GM19438 (cell line): Measurements from ENCODE around the gene CTLA4.

ENCODE experiments used
- ATAC-seq: cut with Tn5 transposase; IDR thresholded peaks from one replicate; pipeline ENCODE4 v1.9.1; 2021; ENCODE audit warnings: low read depth; ENCODE audit not compliant: unreplicated experiment

CTLA4 gene

DNA sequence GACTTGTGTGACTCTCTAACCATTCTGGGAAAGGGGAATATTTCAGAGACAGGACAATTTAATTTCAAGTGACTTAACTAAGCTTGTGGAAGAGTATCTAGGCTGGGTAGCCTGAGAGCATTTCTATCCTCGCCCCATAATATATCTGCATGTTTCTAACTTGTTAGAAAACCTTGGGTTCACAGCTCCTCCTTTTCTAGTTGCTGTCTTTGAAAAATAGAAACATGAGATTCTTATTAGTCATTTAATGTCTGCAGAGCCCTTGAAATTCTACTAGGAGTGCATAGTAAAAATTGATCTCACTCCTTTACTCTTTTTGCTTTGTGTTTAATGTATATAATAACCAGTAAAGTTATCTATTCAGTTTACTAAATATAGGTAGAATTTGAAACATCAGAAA is 22.4 kb downstream of the CTLA4 start:
- ATAC-seq, result no peak

DNA sequence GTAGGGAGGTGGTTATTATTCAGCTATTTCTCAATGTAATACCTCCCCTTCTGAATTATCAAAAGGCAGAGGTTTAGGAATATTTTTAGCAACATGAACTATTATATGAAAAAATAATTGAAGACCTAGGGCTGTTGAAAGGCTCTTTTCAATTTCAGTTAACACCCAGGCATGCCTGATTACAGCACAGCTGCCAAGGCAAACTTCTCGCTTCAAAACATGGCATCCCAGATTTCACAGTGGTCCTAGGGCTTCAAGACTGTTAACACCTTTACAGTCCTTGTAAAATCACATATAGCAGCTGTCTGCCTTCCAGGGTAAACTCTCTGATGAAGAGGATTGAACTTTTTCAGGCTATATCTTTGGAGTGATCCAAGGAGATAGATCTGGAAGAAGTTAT is 23.2 kb downstream of the CTLA4 start:
- no peak for ATAC-seq

DNA sequence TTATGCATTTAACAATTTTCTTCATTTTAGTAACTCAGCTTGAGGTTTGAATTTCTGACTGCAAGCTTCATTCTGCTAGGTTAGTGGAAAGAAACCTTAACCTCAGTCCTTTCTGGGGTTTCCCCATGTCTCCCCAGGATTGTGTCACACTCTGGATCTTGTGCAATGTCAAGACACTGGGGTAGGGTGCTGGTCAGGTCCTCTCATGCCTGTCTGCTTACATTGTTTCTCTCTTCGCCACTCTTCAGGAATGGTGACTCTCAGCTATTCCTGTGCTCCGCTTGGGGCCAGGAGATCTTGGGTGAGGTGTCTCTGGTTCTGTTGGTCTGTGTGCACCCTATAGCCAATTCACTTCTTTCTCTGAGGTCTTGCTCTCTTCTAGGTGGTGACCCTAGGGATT is 23.9 kb downstream of the CTLA4 start:
- ATAC-seq, result no peak

DNA sequence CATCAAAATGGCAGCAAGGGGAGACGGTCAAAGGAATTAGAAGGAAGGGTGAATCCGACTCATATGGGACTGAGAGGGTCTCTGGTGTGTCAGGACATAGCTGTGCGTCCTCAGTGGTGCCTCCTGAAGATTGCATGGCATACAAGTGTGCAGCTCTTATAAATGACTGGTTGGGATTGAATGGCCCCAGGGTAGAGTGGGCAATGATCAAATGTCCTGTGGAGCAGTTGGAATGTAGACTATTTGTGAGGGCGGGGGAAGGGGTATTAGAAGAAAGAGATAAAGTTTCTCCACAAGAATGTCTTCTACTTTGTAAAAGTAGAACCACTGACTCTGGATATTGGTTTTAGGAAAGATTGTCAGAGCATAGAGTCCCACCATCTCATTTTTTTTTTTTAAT is 24.6 kb downstream of the CTLA4 start:
- no peak for ATAC-seq

DNA sequence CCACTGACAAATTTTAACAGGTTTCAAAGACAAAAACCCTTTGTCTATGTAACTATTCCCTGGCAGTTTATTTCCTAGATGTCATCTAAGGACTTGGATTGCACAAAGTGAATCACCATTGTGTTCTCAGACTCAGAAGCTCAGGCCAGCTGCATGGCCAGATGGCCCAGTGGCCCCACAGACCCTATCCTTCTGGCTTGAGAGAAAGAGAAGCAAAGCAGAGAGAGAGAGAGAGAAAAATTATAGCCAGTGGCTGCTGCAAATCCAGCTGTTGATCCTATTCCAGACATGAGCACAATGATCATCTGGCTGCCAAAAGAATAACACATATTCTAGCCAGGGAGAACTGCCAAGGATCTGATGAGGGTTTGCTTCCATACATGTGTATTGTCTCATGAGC is 25.8 kb downstream of the CTLA4 start:
- ATAC-seq, result no peak

DNA sequence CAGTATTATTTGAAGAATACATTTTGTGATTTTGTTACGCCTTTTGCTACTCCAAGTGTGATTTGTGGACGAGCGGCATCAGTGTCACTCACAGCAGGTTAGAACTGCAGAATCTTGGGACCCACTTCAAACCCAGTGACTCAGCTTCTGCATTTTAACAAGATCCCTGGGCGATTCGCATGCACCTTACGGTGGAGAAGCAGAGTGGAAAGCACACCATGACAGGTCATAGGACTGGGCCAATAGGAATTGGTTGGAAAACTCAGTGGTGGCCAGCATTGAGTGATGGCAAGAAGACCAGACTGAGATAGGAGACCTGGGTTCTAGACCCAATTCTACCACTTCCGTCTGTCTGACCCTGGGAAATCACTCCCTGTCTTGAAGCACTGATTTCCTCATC is 26.3 kb downstream of the CTLA4 start:
- no peak for ATAC-seq

DNA sequence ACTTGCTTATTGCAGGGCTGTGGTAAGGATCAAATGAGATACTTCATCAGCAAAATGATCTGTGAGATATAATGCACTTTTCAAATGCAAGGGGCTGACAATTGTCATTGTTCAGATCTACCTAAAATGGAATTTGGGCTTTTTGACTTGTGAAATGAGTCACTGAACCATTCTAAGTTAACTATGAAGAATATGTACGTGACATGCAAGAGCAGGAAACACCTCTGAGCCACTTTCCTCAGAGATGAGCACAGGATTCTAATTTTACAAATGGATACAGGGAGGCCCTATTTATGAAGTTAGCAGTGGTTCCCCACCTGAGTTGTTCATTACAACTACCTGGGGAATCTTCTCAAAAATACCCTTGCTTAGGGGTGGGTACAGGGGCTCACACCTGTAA is 26.7 kb downstream of the CTLA4 start:
- ATAC-seq, result no peak

DNA sequence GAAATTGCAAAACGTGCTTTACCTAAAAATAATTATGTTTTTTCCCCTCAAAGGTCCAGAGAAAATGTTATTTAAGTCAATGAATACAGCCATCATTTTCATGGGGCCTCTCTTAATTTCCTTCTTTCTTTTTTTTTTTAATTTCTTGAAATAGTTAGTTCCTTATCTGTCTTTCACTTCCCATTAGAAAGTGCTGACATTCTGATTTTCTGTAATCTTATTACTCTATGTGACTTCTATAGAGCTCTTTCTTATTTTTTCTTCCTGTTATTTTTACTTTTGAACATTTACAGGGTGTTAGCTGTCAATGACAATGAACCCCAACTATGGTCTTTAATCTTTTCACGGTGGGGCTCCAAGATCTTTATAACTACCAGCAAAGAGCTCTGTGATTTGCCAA is 30.0 kb downstream of the CTLA4 start:
- ATAC-seq, result no peak

DNA sequence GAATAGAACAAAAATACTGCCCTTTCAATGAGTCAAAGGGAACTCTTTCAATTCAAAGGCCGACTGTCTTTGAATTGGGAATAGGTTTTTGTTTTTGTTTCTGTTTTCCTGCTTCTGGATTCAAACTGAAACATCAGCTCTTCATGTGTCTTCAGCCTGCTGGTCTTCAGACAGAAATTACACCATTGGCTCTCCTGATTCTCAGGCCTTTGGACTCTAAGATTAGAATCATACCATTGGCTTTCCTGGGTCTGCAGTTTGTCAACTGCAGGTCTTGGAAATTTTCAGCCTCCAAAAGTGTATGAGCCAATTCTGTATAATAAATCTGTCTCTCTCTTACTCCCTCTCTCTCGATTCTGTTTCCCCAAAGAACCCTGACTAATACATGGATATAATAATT is 31.1 kb downstream of the CTLA4 start:
- ATAC-seq, result no peak

DNA sequence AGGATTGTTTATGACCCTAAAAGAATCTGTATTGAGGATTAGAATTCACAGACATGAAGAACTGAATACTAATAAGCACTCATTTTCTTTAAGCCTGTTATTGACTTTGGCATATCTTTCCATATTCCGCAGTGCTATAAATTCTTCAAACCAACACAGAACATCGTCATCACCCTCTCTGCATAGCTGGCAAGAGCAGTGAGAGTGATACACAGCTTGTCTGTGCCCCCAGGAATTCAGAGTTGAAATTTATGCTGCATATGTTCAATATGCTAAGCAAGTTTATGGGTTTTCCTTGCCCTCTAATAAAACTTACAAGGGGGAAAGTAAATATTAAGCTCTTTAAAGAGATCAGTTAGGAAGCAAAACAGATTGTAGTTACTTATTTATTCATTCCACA is 32.7 kb downstream of the CTLA4 start:
- ATAC-seq, result no peak

DNA sequence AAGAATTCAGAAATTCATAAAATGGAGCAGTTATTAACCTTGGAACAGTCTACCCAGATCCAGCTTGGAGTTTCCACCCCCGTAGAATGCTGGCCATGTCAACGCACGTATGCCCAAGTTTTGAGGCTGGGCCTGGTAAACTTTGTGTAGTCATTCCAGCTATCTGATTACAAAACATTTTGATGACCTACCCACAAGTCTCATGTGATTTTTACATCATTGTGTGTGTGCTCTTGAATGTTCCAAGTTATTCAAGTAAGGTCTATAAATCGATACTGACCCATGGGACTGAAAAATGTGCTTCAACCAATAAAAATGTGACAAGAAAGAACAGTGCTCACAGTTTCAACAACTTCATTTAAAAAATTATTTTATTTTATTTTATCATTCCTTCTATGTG is 36.5 kb downstream of the CTLA4 start:
- ATAC-seq, result no peak

DNA sequence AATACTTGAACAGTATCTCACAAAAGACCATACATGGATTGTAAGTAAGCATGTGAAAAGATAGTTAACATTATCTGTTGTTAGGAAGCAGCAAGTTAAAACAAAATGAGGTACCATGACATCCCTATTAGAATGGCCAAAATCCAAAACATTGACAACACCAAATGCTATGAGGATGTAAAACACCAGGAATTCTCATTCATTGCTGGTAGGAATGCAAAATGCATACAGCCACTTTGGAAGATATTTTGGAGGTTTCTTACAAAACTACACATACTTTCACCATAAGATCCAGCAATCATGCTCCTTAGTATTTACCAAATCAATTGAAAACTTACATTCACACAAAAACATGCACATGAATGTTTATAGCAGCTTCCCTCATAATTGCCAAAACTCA is 38.1 kb downstream of the CTLA4 start:
- no peak for ATAC-seq

DNA sequence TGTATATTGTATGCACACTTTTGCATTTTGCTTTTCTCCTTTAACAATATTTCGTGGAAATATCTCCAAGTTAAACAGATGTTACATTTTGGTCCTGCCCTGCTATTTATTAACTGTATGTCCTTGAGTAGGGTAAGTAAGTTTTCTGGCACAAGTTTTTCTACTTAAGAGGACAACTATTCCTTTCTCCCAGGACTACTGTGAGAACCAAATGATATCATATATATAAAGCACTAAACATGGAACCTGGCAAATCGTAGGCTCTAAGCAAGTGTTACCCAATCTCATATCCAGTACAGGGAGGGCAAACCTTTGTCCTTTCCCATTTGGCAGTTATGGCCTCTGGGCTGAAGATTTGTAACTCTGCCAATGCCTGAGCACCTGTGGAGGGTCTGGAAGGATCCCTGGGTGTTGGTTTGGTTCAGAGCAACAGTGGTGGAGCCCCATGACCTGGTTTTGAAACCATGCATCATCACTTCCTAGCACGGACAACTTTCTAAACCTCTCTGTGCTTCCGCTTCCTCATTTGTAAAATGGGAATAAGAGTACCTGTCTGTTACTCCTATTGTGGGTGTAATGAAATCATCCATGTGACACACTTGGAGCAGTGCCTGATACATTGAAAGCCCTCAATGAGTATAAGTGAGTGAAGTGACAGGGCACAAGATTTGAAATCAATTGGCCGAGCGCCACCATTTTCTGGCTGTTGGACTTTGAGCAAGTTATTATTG is 40.7 kb downstream of the CTLA4 start:
- no peak for ATAC-seq

DNA sequence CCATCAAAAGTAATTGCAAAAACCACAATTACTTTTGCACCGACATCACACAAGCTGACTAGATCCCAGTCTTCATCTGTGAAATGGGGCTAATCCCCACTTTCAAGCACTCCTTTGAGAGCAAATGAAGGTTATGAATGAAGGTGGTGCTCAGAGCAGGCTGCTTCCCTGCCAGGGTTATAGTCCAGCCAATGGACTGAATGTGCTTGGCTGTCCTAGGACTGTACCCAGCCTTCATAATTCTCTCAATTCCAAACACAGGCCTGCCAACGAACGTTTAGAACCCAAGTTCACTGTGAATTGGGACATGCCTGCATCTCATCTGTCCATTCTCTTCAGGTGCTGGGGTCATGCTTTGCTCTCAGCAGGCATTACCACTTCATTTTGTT is 41.2 kb downstream of the CTLA4 start:
- ATAC-seq, result no peak

DNA sequence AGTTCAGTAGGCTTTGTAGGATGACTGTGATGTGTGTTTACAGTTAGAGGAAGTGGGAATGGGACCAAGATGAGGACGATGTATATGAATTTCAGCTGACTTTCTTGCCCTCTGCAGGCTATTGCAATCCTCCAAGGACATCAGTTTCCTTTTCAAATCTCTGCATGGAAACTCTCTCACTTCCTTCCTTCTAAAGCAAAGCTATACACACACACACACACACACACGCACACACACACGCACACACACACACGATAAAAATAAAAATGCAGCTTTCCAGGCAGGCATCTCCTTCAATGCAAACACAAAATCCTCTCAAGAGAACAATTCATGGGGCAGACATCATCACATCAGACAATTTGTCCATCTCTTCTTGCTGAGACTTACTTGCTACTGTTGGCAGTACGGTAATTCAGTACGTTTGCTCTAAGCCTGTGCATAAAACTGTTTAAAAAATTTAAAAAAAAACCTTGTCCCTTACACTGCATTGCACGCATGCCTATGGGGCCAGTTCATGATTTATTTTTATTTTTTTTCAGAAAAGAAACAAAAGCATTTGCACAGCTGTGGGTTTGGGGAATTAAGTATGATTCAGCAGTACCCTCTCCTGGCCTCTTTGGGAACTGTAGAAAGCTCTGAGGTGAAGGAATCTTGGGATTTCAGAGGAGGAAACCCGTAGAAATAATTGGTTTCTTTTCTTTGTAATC is 41.8 kb downstream of the CTLA4 start:
- no peak for ATAC-seq

DNA sequence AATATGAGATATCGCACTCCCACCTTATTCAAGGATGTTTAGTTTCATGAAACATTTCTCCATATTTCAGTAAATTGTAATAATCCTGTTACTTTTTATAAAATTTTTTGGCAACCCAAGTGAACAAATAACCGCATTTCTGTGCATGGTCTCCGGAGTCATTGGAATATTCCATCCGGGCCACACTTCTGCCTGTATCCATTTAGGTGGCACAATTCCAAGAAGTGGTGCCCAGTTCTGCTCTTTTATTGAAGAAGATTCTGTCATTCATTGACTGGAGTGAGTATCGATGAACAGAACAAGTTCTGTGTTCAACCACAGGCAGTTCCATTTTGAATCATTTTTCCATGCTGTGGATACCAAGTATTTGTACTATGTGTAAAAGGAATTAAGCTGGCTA is 42.4 kb downstream of the CTLA4 start:
- ATAC-seq, result no peak

DNA sequence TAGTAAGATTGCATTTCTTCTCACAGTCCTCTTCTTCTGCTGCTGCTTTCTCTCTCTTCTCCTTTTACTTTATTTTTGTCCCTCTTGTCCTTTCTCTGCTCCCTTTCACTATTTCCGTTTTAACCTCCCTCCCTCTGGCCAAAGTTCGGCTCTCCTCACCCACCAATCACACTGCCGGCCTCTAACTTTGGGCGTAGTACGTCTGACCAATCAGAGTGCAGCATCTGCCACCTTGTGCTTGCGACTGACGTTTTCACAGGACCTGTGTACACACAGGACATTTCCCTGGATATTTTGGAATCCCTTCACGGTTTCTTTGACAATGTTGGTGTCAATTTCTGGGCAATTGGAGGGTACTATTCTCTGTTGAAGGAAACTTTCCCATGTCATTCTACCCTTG is 46.4 kb downstream of the CTLA4 start:
- ATAC-seq, result no peak

DNA sequence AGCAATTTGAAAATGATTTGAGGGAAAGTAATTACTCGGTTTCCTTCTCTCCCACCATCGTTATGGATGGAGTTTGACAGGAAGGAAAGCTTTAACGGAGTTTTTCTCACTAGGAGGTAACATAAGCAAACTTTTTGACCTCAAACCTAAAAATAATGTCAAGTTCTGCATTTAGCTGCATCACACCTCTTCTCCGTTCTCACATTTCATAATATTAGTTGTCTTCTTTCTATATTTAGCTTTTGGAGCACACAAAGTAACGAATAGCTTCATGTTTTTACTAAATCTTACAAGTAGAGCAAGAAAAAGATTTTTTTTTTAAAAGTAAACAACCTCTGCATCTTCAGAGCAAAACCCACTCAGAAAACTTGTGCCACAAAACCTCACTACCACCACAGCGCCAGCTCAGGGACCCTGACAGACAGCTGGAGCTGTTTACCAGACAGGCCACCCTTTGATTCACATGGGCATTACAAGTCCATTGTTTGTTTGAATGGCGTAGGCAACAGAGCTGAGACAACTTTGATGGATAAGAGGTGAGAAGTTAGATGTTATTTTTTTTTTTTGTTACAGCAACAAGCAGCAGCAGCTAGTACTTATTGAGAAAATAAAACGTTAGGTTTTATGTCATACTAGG is 47.1 kb downstream of the CTLA4 start:
- ATAC-seq, result no peak

DNA sequence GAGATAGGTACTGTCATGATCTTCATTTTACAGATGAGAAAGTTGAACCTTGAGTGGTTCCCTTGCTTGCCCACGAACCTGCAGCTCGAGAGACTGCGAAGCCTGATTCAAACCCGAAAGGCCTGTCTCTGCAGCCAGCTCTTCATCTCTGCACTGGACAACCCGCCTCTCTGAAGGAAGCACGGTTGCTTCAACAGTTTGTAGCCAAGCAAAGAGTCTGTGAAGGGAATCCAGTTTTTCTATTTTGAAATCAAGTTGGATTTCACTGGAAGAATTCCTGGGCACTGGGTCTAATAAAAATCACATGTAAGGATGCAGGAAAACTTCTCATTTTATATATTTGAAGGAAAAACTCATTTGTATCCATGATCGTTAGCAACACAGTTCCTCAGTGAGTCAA is 47.7 kb downstream of the CTLA4 start:
- no peak for ATAC-seq

DNA sequence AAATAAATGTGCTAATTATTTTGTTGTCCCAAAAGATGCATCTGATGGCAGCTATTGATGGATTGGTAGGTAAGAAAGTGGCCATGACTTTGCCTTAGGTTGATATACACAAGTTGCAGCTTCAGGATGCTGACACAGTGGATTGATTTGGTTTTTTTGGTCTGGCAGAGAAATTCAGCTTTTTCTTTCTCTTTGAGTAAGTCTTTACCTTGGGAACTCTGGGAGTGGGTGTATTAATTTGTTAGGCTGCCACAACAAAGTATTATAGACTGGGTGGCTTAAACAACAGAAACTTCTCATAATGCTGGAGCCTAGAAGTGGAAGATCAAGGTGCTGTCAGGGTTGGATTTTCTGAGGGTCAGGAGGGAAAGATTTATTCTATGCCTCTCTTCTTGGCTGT is 49.2 kb downstream of the CTLA4 start:
- ATAC-seq, result no peak

DNA sequence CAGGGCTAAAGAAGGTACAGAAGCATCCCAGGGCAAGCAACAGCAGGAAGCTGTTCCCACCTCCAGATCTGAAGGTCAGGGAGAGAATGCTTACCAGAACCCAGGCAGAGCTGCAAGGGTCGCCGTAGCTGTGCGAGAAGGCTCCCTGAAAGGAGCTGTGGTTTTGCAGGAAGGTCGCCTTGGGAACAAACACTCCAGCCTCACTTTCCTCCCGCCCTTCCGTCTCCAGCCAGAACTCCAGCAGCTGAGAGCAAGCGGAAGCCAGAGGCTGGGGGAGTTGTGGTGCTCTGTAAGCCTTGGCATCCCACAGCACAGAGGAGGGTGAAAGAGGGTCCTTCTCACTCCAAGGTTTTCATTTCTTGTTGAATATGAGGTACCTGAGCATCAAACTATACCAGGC is 50.7 kb downstream of the CTLA4 start:
- no peak for ATAC-seq

DNA sequence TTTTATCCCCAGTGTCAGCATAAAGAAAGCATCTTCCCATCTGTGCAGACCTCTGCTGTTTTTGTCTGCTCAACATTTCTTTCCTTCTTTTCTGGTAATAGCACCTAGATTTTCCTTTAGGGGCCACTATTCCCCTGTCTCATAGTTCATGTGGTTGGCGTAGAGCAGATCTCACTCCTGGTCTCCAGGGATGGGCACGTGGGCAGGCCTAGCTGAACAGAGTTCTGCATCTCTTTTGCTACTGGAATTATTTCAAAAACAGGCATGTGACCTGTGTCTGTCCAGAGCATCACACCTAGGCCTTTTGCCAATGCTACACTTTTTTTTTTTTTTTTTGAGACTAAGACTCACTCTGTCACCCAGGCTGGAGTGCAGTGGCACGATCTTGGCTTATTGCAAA is 51.3 kb downstream of the CTLA4 start:
- no peak for ATAC-seq
